HG02678 (cell line): ENCODE measurements around the gene CPPED1.
"Not testable (repeated sequence)": the region's sequence is repeated elsewhere in the genome, so short reads cannot be mapped to it uniquely, and the experiment has no call there.

Source experiments
- ATAC-seq: cut with Tn5 transposase; IDR thresholded peaks from one replicate; pipeline ENCODE4 v1.9.1; 2021; ENCODE audit warnings: mild to moderate bottlenecking, moderate library complexity; ENCODE audit not compliant: unreplicated experiment

CPPED1 gene, protein sequence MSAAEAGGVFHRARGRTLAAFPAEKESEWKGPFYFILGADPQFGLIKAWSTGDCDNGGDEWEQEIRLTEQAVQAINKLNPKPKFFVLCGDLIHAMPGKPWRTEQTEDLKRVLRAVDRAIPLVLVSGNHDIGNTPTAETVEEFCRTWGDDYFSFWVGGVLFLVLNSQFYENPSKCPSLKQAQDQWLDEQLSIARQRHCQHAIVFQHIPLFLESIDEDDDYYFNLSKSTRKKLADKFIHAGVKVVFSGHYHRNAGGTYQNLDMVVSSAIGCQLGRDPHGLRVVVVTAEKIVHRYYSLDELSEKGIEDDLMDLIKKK

DNA sequence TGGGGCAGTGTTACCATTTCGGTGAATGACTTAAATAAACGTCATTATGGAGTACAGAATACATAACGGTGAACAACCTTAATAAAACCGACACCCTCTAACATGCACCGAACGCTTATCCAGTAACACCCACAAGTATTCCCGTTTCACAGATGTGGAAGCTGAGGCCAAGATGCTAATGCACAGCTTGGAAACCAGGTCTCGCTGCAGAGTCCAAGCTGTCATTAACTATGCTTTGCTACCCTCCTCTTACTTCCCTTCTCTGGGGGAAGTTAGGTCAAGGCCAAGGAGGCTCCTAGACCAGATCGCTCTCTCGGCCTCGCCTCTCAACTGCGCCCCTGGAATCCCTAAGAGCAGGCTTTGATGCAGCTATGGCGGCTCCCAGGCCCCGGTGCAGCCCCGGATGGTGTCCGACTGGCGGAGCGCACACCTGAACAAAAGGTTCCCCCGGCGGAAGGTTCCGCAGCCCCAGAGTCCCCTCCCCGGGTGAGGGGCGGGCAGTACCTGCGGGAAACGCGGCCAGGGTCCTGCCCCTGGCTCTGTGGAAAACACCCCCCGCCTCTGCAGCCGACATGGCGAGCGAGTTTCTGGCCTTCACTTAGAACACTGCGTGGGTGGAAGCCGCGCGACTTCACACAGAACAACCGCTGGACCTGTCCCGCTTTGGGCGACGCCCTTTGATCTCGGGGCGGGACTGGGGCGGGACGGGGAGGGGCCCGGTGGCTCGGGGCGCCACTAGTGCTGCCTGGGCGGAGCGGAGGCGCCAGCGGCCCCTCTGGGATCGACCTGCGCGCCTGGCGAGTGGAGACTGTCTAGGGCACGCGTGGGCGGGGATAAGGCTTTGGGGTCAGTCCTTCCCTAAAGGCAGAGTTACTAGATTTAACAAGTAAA is at the start of gene CPPED1:
Gene CPPED1 (minus strand): TSS at position 685 of the 891 bp plus-strand sequence. CDS start 111 bp downstream, at position 574.
- ATAC-seq, result peak; percentile 82

DNA sequence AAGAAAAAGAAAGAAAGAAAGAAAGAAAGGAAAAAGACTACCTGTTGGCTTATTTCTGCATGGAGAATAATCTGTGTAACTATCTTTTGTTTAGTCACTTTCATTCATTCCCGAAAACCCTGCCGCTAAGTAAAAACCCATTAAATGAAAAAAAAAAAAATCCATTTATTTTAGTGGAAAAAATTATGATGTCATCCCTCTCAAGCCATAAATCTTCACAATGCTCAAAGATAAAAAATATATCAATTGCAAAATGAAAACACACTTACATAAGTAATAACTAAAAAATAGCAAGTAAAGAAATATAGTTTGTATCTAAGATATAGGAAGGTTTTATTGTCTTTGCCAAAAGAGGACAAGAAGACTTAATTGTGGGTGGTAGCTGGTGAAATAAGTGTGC is 46.5 kb upstream of the CPPED1 start:
- ATAC-seq, result no peak

DNA sequence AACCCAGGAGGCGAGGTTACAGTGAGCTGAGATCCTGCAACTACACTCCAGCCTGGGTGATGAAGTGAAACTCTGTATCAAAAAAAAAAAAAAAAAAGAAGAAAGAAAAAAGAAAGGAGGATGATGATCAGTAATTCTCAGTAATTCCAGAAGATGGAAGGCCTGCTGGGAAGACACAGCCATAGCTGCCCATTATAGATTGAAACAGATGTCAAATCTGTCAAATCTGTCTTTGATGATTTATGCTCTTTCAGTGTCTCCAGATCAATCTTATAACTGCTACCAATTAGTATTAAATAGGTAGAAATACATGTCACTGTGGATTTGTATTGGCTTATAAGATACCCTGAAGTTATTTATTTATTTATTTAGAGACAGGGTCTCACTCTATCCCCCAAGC is 42.9 kb upstream of the CPPED1 start:
- ATAC-seq, result no peak

DNA sequence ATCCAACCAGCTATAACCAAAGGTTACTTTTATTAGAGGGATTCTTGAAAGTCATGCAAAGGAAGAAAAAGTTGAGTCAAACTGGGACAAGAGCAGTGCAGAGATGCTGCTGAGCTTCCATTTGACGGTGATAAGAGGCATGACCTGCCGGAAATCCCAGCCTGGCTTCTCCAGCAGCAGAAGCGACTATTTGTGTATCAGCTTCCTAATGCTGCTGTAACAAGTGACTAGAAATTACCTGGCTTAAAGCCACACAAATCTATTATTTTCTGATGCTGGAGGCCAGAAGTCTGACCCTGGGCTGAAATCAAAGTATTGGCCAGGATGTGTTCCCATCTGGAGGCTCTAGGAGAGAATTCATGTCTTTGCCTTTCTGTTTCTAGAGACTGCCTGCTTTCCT is 41.6 kb upstream of the CPPED1 start:
- ATAC-seq, result no peak

DNA sequence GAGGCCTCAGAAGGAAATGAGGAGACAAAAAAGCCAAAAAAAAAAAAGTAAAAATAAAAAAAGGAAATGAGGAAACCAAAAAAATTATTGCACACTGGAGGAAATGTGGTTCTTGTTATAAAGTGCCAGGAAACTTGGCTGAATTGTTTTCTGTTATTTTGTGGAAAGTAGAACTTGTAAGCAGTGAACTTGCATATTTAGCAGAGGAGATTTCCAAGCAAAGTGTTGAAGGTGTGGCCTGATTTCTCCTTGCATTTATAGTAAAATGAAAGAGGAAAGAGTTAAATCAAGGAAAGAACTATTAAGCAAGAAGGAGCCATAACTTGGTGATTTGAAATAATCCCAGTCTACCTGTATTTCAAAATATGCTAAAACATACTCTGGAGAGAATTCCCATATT is 34.1 kb upstream of the CPPED1 start:
- no peak for ATAC-seq

DNA sequence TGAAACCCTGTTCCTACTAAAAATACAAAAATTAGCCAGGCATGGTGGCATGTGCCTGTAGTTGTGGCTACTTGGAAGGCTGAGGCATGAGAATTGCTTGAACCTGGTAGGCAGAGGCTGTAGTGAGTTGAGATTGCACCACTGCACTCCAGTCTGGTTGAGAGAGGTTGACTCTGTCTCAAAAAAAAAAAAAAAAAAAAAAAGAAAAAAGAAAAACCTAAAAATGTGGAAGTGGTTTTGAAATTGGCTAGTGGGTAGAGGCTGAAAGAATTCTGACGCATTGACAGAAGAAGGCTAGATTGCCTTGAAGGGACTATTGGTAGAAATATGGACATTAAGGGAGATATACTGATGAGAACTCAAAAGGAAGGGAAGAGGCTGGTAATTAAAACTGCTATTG is 33.6 kb upstream of the CPPED1 start:
- ATAC-seq, result no peak

DNA sequence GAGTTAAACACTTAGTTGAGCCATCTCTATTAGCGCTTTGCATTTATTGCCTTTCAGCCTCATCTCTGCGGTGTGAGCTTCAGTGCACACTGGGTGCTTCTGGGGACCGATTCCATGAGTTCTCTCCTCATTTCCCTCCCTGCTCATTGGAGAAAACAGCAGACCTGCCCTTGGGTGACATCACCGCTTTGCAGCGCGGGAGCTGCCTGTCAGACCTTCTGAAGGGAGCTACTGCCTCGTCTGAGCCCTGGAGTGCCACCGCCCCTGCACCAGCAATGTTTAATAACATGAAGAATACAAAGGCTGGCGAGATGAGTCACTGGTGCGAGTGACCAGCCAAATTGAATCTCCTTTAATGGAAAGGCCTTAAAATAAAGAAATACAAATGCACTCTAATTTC is 30.2 kb upstream of the CPPED1 start:
- no peak for ATAC-seq

DNA sequence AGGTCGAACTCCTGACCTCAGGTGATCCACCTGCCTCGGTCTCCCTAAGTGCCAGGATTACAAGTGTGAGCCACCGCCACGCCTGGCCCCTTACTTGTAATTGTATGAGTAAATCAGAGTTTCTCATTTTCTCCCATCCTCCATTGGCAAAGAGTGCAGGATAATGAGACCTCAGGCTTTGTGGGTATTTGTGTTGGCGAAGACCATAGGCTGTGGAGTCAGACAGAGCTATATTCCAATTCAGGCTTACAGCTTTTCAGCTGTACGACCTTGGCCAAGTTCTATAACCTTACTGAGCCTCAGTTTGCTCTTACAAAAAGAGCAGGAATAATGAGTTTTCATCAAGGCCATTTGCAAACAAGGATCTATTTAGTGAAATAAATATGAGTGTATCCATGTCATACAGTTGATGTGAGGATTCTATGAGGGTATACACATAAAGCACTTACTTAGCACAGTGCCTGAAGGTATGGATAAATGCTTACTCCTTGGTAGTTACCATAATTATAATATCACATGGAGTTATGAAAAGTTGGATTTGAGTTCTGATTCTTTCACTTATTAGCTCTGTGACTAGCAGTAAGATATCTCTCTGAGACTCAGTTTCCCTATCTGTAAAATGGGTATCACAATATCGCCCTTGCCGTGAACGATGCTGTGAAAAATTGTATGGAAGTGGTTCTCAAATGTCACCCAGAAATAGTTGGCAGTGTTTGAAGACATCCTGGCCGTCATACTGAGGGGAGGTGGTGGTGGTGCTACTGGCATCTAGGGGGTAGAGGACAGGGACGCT is 25.6 kb upstream of the CPPED1 start:
- no peak for ATAC-seq

DNA sequence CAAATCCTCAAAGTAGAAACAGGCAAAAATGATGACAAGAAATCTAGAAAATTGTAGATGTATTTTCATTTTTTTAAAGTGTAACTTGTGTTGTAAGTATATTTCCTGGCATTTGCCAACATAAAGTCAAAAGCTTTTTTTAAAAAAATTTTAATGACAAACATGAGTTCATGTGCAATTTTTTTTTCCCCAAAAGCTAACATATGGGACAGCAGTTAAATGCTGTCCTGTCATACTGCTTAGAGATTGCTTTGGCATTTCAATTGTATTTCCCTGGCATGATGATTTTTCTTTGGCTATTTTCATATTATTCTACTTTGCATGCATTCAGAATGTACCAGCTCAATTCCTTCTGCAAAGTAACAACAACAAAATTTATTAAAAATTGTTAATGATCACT is 24.5 kb upstream of the CPPED1 start:
- ATAC-seq, result no peak

DNA sequence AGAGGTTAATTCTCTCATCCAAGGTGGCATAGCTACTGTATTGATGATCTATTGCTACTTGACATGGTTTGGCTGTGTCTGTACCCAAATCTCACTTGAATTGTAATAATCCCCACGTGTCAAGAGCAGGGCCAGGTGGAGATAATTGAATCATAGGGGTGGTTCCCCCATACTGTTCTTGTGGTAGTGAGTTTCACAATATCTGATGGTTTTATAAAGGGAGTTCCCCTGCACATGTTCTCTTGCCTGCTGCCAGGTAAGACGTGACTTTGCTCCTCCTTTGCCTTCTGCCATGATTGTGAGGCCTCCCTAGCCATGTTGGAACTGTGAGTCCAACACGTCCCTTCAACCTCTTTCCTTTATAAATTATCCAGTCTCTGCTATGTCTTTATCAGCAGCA is 22.9 kb upstream of the CPPED1 start:
- ATAC-seq, result no peak

DNA sequence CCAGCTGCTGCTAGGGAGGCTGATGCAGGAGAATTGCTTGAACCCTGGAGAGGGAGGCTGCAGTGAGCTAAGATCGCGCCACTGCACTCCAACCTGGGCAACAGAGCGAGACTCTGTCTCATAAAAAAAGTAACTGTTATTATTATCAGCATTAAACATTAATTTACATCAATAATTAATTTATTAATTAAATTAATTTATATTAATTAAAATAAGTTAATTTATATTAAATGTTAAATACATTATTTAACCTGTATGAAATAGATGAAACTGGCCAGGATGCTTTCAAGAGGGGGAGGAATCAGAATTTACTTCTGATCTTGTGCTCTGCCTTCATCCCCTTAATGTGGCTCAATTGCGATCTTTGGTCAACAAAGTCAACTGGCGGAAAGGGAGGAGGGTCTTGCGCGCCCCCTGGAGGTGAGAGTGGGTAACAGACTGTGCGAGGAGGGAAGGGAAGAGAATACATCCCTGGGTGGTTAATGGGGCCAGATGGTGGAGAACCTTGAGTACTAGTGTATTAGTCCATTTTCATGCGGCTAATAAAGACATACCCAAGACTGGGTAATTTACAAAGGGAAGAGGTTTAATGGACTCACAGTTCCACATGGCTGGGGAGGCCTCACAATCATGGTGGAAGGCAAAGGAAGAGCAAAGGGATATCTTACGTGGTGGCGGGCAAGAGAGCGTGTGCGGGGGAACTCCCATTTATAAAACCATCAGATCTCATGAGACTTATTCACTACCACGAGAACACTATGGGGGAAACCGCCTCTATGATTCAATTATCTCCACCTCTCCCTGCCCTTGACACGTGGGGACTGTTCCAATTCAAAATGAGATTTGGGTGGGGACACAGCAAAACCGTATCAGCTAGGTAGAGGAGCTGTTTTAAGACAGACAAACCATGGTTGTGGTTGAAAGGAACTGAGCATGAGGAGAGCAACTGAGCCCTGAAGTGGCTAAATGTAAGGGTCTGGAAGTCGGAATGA is 15.7 kb upstream of the CPPED1 start:
- no peak for ATAC-seq

DNA sequence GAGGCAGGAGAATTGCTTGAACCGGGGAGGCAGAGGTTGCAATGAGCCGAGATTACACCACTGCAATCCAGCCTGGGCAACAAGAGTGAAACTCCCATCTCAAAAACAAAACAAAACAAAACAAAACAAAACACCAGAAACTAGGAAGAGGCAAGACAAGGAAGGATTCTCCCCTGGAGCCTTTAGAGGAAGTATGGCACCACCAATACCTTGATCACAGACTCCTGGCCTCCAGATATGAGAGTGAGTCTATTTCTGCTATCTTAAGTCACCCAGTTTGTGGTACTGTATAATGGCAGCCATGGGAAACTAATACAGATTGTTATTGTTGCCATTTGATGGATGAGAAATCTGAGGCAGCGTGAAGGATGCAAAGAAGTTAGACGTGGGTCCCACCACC is 14.6 kb upstream of the CPPED1 start:
- no peak for ATAC-seq

DNA sequence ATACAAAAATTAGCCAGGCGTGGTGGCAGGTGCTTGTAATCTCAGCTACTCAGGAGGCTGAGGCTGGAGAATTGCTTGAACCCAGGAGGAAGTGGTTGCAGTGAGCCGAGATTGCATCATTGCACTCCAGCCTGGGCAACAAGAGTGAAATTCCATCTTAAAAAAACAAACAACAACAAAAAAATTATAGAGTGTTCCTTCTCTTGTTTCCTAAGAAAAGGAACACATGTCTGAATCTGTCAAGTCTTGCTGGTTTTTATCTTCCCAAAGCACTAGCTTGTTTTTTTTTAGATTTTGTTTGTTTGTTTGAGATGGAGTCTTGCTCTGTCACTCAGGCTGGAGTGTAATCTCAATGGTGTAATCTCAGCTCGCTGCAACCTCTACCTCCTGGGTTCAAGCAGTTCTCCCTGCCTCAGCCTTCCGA is 13.1 kb upstream of the CPPED1 start:
- ATAC-seq, result not testable (repeated sequence)

DNA sequence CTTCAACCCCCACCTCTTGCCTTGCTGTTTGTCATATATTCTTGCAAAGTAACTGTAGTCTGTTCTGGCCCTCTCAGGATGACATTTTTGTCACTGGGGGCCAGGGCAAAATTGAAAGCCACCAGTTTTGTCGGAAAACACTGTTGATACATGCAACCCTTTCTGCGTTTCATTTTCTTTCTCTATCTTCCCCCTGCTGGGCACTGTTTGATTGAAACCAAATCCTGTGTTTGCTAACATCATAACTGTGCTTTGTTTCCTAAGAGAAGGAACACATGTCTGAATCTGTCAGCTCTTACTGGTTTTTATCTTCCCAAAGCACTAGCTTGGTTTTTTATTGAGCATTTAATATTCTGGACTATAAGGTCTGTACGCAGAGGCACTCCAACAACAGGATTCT is 11.7 kb upstream of the CPPED1 start:
- no peak for ATAC-seq

DNA sequence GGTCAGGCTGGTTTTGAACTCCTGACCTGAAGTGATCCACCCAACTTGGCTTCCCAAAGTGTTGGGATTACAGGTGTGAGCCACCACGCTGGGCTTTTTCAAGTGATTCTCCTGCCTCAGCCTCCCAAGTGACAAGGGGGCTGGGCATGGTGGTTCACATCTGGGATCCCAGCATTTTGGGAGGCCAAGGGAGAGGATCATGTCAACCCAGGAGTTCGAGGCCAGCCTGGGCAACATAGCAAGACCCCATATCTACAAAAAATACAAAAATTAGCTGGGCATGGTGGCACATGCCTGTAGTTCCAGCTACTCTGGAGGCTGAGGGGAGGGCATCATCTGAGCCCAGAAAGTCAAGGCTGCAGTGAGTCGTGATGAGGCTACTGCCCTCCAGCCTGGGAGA is 10.0 kb upstream of the CPPED1 start:
- ATAC-seq, result not testable (repeated sequence)

DNA sequence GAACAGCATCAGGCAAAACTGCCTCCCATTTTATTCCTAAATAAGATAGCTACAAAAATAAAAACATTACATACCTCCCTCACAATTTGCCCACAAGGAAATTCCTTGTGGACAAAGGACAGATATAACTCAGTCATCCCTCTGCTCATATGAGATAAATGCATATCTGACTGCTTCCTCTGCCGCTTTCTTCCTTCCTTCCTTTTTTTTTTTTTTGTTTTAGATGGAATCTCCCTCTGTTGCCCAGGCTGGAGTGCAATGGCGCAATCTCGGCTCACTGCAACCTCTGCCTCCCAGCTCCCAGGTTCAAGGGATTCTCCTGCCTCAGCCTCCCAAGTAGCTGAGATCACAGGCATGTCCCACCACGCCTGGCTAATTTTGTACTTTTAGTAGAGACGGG is 9.6 kb upstream of the CPPED1 start:
- not testable (repeated sequence) for ATAC-seq

DNA sequence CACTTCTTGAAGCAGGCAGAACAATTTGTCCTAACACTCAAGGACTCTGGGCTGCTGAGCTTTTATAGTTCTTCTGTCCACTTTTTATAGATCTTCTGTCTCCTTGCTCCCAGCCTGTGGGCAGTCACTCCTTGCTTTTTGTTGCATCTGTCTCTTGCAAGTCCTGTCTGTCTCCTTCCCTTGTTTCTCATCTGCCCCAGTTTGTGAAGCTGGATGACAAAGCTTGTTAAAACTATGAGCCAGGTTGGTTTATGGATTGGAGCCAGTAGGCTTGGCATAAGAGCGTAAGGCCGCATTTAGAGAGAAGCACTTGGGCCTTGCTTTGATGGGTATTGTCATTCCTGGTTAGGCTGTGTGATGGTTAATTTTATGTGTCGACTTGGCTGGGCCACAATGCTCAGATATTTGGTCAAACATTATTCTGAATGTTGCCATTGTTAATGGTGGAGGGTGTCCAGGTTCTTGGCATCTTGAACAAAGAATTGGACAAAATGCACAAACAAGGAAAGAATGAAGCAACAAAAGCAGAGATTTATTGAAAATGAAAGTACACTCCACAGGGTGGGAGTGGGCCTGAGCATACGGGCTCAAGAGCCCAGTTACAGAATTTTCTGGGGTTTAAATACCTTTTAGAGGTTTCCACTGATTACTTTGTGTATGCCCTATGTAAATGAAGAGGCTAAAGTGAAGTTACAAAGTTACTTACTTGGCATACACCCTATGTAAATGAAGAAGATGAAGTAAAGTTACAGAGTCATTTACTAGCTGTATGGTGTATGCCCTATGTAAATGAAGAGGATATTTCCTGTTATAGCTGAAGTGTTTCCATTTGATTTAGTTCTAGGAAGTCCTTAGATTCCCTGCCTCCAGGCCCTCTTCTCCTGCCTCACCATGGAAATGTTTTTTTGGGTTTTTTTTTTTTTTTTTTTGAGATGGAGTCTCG is 8.0 kb upstream of the CPPED1 start:
- ATAC-seq, result no peak

DNA sequence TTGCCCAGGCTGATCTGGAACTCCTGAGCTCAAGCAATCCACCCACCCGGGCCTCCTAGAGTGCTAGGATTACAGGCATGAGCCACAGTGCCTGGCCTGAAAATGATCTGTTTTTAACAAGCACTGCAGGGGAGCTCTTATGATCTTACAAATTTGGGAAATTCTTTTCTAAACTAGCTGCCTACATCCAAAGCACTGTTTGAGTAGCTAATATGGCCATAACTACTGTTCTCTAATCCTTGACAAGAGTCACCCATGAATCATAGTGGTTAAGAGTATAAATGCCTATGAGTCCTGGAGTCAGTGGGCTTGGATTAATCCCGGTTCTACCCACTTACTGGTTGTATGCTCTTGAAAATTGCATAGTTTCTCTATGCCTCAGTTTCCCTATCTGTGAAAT is 1.4 kb upstream of the CPPED1 start:
- no peak for ATAC-seq

DNA sequence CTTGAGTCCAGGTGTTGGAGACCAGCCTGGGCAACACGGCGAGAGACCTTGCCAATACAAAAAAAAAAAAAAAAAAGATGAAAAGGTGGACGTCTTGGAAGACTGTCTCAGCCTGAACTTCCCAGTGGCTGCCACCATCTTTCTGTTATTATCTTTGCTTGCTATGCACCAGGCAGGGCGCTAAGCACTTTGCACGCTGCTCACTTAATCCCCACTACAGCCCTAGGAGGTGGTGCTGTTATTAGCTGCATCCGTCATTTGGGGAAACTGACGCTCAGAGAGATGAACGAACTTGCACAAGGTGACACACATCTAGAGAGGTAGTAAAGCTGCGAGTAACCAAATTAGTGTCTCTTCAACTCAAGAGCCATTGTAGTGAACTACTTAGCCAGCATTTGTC is 708 bp upstream of the CPPED1 start:
- no peak for ATAC-seq
